ENCODE data around the gene ACE.
A peak's percentile ranks its signal among the peaks of the same experiment; 100 is the strongest.

ACE gene

DNA sequence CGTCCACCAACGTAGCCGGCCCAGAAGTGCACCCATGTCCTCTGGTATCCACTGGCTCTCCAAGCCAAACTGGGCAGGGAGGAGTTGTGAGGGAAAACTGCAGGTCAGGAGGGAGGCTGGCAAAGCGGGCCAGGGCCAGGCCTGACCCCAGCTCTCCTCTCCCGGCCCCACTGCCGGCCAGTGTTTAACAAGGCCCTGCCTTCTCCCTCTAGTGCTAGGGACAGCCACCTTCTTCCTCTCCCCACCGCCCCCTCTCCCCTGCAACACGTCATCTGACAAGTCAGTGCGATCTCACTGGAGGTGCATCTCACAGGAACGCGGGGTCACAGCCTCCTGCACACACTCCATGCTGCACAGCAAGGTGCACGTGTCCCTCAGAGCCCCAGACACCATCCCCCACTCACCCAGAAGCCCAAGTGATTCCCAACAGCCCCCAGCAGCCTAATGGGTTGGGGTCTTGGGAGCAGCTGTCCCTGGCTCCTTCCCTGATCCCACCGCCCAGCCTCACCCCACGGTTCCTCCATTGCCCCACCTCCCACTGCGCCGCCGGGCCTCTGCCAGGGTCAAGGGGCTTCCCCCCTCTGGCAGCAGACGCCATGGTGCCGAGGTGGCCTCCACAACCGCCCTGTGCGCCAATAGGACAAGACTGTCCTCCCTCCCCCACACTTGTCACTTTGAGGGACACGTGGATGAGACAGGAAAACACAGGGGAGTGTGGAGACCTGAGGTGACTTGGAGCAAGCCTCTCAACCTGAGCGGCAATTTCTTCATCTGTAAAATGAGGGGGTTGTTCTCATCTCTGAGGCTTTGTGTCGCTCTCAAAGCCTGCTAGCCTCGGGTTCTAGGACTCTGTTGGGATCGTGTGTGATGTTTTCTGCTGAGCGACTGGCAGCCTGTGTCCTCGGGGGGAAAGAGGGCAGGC lies 1.1 kb upstream of the ACE start:
- no peak for DNase-seq

DNA sequence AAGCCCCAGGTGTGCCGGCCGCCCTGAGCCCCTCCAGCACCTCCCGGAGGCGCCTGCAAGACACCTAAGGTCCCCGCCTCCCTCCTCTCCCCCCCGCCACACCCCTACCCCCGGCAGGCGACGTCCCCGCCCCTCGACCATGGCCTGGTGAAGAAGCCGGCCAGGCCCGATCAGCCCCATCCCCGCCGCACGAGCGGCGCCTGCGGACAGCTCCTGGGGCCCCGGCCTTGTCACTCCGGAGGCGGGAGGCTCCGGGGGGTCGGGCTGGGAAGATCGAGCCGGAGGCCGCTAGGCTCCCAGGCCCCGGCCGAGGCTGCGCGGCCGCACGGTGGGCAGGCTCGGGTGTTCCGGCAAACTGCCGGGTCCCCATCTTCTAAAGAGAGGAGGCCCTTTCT lies 405 bp upstream of the ACE start:
- no peak for DNase-seq

DNA sequence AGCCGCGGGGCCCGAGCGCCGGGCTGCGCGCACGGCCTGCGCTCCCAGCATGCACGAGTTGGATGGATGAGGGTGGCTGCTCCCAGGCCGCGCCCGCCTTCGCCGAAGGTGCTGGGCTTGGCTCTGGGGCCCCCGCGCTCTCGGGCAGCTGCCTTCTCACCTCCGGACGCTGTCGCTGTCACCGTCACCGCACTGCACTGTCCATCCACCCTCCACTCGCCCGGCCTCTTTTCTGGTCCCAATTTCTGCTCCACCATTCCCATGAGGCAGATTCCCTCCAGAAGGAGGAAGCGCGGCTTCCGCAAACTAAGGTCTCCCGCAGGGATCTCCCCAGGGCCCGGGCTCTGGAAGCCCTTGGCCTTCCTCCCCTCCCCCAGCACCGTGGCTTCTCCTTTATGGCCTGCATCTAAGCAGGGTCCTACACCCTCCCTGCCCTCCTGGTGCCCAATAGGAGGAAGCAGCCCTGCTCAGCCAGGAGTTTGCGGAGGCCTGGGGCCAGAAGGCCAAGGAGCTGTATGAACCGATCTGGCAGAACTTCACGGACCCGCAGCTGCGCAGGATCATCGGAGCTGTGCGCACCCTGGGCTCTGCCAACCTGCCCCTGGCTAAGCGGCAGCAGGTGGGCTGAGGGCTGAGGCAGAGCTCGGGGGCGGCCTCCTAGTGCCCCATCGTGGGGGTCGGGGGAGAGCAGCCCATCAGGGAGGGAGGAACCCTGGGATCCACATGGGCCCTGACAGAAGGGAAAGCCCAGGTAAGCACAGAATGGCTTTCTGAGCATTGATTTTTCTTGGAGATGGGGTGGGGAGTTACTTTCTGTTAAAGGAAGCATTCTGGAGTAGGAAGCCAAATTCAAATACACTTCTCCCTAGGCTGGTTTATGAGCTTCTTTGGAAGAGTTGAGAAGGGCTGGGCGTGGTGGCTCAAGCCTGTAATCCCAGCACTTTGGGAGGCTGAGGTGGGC lies 899 bp downstream of the ACE start:
- peak; percentile 42 for DNase-seq

DNA sequence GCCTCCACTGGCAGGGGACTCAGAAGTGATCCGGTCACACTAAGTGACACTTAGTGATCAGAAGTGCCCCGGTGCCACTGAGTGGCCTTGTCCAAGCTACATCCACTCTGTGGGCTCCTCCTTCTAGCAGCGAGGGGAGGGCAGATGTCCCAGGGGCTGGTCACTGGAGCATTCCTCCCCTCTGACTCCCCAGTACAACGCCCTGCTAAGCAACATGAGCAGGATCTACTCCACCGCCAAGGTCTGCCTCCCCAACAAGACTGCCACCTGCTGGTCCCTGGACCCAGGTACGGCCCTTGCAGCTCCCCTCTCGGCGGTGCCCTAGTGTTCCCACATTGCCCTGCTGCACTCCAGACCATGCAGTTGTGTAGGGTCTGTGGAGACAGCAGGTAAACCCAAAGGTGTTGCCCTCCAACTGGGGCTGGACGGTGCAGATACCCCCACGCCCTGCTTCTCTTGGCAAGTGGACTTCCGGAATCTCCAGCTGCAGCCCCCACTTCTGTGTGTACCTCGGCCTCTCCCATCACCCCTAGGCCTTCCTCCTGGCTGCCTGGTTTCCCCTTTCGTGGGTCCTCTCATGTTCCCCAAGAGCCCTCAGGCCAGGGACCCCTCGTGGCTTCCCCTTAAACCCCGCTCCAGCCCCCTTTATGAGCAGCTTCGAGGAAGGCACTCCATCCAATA lies 2.1 kb downstream of the ACE start:
- peak; percentile 81 for DNase-seq

DNA sequence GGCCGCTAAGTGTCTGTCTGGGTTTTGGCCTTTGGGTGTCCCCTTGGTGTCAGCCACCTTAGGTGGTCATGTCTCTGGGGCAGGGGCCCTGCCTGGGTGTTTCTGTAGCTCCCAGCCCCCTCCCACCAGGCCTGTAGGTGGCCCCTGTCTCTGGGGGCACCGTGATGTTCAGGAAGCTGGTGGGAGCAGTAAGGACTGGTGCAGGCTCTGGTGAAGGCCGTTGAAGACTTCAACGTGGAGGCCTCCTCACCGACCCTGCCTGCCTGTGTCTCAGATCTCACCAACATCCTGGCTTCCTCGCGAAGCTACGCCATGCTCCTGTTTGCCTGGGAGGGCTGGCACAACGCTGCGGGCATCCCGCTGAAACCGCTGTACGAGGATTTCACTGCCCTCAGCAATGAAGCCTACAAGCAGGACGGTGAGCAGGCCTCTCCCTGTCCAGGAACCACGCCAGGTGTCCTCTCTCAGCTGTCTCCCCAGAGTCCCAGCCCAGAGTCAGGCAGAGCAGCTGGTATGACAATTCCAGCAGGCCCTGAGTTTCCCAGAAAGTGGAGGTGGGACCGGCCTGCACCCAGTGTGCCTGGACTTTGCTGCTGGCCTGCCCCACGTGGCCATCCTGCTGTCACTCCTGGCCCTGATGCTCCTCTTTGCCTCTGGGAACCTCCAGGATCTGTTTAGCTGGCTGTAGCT lies 2.8 kb downstream of the ACE start:
- DNase-seq: no peak

DNA sequence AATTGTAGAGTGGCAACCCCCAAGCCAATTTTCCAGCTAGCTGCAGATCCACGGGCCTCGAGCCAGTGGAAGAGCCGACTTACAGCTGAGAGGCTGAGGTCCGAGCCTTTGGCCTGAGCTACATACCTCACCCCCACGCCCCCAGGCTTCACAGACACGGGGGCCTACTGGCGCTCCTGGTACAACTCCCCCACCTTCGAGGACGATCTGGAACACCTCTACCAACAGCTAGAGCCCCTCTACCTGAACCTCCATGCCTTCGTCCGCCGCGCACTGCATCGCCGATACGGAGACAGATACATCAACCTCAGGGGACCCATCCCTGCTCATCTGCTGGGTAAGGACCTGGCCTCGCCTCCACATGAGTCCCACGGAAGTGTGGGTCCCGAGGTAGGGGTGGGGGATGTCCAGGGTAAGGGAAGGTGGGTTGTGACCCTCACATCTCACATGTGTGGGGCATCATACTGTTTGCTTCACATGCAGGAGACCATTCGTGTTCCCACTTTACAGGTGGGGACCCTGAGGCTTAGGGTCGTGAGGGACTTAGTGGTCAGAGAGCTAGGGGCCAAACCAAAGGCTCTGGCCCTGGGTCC lies 3.4 kb downstream of the ACE start:
- no peak for DNase-seq

DNA sequence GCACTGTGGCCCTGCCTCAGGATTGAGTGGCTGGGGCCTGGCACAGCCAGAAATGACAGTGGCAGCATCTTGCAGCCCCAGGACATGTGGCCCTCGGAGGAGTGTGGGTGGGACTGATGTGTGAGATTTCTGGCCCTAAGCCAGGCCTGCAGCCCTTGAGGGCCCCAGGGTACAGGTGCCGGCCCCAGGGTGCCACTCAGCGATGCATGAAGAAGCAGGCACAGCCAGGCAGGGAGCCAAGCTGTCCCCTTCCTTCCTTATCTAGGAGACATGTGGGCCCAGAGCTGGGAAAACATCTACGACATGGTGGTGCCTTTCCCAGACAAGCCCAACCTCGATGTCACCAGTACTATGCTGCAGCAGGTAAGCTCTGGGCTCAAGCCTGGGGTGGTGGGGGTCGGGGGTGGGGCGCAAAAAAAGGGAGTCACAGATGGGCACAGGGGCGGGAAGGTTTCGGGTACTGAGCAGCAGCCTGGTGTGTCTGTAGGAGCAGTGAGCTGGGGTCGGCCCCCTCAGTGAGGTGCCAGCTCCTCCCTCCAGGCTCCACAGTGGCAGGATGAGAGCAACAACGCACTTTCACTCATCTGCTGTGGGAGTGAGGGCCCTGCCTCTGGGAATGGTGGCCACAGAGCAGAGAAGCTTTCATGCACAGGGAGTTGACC lies 4.1 kb downstream of the ACE start:
- DNase-seq: no peak

DNA sequence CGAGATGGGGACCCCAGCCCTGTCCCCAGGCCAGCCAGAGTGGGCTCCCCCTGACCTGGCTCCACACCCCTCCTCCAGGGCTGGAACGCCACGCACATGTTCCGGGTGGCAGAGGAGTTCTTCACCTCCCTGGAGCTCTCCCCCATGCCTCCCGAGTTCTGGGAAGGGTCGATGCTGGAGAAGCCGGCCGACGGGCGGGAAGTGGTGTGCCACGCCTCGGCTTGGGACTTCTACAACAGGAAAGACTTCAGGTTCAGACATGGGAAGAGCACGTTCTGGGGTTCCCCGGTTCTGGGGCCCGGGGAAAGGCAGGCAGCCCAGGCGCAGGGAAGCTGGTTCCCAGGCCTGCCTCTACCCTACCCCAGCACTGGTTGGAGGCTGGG lies 4.6 kb downstream of the ACE start:
- no peak for DNase-seq

DNA sequence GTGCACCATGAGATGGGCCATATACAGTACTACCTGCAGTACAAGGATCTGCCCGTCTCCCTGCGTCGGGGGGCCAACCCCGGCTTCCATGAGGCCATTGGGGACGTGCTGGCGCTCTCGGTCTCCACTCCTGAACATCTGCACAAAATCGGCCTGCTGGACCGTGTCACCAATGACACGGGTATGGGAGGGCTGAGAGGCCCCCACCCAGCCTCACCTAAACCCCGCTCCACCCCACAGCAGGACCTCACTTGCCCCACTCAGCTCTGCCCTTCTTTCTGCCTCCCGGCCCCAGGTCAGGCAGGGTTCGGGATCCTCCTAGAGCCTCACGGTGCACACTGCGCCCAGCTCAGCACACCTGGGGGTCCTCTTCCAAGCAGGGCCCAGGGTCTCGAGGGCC lies 5.6 kb downstream of the ACE start:
- no peak for DNase-seq

DNA sequence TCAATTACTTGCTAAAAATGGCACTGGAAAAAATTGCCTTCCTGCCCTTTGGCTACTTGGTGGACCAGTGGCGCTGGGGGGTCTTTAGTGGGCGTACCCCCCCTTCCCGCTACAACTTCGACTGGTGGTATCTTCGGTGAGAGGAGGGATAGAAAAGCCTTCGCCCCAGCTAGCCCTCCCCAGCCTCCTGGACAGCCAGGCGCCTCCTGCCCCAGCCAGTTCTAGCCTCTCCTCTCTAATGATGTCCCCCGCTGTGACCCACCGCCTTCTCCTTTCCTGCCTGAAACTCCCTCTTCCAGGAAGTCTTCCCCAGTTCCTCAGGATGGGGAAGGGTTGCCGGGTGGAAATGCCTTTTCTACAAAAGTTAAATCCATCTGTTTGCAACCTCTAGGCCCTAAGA lies 6.2 kb downstream of the ACE start:
- DNase-seq: no peak

DNA sequence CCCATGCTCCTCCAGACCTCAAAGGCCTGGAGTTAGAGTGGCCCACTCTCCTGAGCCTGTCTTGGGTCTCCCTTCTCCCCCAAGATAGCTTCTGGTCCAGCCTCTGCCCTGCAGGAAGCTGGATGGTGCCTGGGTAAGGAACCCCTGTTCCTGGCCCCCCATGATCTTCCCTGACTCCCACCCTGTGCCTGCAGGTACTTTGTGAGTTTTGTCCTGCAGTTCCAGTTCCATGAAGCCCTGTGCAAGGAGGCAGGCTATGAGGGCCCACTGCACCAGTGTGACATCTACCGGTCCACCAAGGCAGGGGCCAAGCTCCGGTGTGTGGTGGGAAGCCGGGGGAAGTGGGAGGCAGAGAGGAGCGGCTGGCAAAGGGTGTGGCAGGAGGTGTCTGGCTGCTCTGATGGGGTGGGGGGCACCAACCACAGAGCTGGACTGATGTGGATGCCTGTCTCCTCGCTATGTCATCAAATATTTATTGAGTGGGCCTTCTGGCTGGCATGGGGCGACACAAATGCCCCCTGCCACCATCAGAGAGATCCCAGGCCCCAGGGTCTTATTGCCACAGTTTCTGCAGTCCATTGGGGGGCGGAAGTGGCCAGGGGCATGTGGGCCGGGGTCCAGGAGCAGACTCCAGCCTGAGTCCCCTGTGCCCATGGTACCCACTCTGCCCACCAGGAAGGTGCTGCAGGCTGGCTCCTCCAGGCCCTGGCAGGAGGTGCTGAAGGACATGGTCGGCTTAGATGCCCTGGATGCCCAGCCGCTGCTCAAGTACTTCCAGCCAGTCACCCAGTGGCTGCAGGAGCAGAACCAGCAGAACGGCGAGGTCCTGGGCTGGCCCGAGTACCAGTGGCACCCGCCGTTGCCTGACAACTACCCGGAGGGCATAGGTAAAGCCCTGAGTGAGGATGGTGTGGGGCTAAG lies 7.1 kb downstream of the ACE start:
- DNase-seq: no peak

DNA sequence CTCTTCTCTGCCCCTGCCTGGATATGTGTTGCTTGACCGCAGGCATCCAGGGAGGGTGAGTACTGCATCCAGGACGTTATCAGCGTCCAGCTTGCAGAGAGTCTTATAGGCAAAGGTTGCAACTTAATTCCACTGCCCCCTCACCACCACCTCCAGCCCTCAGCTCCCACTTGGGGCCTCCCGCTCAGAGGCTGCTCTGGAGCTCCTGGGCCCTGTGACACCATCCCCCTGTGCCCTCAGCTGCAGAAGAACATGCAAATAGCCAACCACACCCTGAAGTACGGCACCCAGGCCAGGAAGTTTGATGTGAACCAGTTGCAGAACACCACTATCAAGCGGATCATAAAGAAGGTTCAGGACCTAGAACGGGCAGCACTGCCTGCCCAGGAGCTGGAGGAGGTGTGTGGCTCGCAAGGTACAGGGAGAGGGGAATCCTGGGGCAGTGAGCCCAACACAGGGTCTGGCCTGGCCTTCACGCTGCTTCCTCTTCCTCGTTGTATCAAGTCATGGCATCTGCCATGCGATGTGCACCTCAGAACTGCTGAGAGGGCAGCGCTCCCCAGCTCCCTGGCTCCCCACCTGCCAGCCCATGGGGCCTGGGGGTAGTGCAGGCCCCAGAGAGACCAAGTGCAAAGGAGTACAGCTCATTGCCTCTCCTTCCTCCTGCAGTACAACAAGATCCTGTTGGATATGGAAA lies 9.6 kb downstream of the ACE start:
- DNase-seq: no peak

DNA sequence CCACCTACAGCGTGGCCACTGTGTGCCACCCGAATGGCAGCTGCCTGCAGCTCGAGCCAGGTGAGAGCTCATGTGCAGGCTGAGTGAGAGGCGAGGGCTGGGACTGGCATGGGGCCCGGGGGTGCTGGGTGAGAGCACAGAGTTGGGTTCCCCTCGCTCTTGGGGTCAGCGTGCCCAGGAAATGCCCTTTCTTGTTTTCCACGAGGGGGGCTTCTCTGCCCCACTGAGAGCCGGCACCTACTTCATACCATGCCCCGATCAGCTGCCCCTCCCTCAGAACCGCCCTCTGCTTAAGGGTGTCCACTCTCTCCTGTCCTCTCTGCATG lies 10.1 kb downstream of the ACE start:
- no peak for DNase-seq

DNA sequence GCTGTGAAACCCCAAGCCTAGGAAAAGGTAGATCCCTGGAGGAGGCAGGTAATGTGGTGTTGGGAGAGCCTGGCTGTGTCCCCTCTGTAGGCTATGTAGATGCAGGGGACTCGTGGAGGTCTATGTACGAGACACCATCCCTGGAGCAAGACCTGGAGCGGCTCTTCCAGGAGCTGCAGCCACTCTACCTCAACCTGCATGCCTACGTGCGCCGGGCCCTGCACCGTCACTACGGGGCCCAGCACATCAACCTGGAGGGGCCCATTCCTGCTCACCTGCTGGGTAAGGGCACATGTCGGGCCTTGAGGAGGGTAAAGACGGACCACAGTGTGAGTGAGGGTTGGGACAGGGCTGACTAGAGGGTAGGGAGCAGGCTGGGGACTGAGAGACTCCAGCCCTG lies 12.0 kb downstream of the ACE start:
- DNase-seq: no peak

DNA sequence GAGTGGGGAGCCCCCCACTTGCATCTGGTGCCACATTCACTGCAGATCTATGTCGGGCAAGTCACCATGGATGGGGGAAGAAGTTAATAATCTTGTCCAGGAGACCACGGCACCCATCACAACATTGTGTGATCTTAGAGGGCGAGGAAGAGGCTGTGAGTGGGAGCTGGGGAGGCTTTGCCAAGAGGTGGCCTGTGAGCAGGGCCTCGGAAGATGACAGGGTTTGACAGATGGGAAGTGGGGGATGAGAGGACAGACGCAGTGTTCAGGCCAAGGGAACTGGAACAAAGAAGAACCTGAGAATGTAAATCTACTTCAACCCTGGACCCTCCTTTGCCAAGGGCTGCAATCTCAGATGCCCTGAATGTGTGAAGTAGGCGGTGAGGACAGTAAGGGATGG lies 12.4 kb downstream of the ACE start:
- DNase-seq: no peak

DNA sequence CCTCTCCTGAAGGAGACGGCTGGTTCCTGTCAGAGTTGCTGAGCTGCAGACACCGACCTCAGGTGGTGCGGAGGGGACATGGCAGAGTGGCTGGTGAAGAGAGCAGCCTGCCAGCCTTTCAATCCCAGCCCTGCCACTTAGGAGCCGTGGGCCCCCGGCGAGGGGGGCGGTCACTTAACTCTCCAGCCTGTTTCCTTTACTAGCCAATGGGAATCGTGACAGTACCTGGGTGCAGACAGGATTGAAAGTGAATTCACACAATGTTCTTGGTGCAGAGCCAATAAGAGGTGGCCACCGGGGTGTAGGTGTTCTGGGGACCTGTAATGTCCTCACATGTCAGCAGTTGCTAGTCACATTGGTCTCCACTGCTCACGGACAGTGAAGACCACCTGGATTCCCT lies 13.5 kb downstream of the ACE start:
- no peak for DNase-seq

DNA sequence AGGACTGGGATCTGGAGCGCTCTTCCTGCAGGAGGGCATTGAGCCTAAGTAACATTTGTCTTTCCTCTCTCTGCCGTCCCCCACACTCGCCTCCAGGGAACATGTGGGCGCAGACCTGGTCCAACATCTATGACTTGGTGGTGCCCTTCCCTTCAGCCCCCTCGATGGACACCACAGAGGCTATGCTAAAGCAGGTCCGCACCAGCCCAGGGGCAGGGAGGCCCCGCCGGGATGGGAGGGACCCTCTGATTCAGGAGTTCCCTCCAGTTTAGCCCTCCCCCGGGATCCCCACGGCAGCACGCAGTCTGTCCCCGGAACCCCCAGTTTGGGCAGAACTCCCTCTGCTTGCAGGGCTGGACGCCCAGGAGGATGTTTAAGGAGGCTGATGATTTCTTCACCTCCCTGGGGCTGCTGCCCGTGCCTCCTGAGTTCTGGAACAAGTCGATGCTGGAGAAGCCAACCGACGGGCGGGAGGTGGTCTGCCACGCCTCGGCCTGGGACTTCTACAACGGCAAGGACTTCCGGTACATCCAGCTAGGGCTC lies 14.1 kb downstream of the ACE start:
- no peak for DNase-seq

DNA sequence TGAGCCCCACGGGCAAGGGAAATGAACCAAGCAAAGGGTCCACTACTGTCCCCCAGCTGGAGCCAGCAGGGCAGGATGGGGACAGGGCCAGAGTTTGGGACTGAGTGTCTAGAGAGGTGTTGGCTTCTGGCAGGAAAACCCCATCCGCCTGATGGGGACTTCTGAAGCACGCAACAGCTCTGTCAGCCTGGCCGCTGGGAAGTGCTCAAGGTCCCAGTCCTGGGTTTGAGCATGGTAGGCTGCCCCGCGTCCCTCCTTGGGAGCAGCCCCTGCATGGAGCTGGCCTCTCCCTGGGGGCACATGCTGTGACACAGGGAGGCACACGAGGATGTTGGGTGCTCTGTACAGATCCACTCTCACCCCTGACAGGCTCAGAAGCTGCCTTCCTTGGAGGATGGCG lies 14.6 kb downstream of the ACE start:
- no peak for DNase-seq

DNA sequence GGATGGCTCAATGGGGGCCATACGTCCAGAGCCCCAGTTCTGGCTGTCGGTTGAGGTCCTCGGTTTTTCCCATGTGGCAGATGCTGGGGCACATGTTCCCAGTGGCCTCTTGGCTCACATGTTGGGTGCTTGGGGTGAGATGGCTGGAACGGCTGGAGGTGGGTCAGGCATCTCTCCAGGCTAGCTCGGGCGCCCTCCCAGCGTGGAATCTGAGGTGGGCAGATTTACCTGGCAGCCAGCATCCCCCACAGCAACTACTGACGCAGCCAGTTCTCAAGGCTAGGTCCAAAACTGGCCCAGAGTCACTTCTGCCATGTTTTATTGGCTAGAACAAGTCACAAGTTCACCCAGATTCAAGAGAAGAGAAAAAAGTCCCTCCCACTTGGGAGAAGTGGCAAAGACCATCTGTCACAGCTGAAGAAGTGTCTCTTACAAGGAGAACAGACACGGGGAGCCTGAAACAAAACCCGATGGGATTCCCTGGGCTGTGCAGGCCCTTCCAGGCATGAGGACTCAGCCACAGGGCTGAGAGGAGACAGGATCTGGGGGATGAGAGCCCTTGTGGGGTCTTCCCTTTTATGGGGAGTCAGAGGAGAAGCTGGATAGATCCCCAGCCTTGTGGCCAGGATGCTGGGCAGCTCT lies 15.2 kb downstream of the ACE start:
- no peak for DNase-seq
